UCSD-AML1 (cell line): ENCODE results near the gene FGA.
A peak's percentile ranks its signal among the peaks of the same experiment; 100 is the strongest.

Experiments
- DNase-seq: peaks from one replicate; lab custom pipeline; 2025; ENCODE audit not compliant: unreplicated experiment; lab: John Stamatoyannopoulos, UW

Gene FGA

DNA sequence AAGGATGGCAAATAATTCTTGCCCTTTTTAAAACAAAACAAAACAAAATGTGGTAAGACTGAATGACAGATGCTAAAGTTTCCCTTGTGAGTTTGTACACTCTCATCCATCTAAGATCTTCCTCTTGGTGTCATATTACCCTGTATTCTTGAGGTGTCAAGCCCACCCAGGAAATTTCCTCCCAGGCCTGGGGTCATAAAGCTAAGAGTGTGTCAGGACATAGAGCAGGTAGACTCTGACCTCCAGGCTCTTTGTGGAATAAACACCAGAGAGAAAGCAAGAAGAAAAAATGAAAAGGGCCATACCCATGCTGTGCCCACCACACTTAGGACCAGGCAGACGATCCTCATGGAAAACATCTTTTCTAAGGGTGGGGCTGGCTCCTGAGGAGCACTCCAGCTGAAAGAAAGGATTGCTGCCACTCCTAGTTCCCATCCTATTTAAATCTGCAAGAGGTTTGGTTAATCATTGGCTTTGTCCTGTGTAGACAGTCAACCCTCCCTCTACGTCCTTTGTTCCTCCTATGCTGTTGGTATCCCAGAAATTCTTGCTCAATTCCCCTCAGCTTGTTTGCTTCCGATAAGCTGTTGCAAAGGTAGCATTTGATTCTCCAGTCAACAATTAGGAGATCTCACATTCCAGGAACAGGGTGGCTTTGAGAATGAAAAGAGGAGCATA, at the start of gene FGA:
TSS of gene FGA (minus strand) at position 414 of the 678 bp plus-strand sequence. CDS start at position 359, 55 bp downstream.
- no peak for DNase-seq

DNA sequence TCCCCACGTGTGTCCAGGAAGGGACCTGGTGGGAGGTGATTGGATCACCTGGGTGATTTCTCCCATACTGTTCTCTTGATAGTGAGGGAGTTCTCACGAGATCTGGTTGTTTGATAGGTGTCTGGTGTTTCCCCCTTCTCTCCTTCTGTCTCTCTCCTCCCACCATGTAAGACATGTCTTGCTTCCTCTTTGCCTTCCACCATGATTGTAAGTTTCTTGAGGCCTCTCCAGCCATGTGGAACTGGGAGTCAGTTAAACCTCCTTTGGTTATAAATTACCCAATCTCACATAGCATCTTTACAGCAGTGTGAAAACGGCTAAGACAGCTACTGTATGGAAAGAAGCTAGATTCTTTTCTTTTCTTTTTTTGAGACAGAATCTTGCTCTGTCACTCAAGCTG, 43.5 kb upstream of the FGA start:
- DNase-seq: no peak

DNA sequence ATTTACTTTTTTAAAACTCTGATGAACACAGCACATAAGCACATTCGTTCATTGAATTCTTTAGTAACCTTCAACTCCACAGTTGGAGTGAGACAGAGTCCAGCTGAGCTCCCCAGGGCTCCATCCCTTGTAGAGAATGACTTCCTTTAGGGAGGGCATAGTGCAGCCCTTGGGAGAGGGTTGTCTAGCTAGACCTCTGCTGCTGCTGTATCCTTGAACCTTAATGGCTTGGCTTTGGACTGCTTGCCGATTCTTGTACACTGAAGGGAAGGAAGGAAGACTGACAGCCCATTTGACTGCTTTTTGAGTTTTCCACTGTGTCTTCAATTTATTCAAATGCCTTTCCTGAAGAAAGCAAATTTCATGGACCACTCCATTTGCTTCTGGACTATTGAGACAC, 41.3 kb upstream of the FGA start:
- DNase-seq: no peak

DNA sequence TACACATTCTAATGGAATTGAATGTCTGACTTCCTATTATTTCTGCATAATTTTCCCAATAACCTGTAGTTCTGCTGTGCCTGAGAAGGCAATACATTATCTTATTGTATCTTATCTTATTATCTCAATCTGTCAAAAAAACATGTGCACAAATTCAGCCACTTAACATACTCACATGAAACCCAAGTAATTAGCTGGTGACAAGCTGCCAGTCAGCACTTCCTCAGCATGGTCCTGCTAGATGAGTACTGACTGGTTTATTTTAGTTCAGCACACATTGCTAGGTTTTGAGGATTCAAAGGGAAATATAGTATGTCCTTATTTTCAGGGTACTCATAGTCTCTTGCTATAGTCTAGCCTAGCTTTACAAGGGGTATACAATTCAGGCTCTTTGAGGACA, 39.8 kb upstream of the FGA start:
- DNase-seq: no peak

DNA sequence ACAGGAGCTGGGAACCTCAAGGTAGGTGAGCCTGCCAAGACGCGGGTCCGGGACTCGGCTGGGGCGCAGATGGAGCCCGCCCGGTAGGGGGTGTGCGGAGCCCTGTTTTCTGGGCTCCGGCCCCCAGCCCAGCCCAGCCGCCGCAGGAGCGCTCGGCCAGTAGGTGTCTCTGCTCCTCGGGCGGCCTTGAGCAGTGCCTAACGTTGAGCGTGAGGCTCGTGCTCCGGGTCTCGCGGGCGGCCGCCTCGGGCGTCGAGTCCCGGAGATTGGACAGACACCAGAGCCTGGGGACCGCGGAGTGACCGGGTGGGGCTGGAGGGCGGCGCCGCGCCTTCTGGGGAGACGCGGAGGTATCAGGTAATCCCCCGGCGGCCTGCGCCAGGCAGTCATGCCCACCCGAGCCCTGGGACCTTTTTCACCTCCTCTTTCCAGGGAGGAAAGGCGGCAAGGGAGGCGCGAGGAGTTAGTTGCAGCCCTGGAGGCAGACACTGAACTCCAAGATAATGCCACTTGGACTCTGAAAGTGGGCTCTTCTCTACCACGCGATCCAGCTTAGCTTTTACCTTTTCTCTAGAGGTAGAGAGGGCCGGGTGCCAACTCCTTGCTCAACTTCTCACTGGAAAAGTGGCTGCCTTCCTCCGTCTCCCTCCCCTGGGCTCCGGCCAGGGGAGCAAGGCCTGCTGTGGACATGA, 36.4 kb upstream of the FGA start:
- peak; percentile 44 for DNase-seq

DNA sequence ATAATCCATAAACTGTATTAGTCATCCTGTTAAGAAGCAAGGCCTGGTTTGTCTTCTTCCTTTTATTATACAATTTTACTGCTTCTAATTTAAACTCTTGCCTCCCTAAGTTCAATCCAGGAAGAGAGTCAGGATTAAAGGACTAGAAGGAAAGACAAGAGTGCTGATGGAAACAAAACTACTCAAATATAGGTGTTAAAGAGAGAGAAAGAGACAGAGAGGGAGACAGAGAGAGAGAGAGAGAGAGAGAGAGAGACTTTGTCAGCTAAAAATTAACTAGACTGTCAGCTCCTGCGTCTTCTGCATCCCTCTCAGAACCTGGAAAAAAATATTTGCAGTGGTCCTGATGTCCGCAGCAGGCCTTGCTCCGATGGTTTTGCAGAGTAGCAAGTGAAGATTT, 35.4 kb upstream of the FGA start:
- no peak for DNase-seq

DNA sequence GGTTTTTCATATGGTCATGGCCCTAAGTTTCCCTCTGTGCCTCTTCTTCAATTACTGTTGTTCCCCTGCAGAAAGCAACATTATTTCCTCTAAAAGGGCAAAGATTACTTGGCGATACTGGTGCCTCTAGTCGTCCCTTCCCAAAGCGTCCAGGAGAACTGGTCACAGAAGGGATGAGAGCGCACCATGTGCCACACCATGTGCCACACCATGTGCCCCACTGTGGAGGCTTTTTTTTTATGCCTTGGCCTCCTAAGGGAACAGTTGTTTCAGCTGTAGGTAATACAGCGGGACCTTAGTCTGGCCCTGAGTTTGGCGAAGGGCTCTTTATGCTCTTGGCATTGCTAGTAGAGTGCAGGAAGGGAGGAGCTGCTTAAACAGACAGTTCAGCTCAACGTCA, 33.5 kb upstream of the FGA start:
- DNase-seq: no peak

DNA sequence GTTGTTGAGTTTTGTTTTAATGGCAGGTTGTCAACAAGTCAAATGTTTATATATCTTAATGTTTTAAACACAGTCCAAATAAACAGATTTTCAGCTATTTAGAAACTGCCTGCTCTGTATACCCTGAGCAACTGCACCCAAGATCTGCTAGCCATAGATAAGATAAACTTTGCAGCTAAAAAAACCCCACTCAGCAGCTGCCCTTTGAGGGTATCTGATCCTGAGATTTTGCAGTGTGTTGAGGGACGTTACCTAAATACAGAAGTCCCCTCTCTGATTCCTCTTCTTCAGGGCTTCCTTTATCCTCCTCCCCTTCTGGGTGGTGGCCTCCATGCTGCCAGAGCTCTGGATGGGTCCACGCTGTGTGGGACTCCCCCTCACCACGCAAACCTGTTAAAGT, 32.9 kb upstream of the FGA start:
- no peak for DNase-seq

DNA sequence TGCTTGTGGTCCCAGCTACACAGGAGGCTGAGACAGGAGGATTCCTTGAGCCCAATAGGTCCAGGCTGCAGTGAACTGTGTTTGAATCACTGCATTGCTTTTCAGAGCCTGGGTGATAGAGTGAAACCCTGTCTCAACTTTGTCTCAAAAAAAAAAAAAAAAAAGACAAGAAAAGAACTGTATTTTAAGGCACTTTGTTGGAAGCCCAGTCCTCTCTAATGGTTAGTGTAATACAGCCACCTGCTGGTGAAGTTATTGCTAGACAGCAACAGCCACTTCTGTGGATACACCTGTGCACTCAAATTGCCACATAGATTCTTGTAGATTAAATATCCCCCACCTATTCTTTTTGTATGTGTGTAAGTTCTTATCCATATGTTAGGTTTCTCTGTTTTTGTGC, 32.1 kb upstream of the FGA start:
- DNase-seq: no peak

DNA sequence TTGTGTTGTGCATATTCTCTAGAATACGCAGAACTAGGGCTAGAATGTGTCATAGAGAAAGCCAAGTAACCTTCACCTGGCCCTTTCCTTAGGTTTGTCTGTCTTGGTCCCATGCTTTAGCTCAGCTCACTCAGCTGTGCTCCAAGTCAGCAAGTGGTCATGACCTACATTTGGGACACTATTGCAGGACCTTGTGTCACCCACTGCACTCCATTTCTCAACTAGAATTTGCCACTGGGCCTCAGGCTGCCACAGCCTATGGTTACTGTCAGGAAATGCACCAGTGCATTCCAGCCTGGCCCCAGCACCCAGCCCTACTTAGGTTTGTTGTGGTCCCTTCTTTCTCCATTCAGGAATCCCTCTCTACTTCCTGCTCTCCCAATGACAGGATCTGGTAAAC, 29.6 kb upstream of the FGA start:
- DNase-seq: no peak

DNA sequence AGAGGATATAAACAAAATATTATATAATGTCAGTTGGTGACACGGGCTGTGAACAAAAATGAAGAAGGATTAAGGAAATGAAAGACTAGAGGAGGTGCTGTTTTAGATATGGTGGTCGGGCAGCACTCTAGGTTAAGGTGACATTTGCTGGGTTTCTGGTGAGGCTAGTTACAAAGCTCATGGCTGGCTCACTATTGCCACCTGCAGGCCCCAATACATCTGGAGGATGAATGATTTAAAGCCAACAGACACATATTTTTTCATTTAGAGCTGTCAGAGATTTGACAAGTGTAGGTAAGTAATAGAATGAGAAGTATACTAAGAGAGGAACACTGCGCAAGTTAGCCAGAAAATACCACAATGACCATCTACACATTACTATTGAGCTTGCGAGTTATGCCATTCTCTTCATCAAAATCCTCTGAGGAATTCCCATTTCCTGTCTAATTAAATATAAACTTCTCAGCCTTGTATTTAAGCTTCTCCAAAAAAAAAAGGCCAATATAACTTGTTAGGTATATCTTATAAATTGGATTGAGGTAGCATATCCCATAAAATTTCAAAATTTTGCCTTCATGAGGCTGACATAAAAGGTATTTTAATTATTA, 28.3 kb upstream of the FGA start:
- DNase-seq: peak; percentile 22

DNA sequence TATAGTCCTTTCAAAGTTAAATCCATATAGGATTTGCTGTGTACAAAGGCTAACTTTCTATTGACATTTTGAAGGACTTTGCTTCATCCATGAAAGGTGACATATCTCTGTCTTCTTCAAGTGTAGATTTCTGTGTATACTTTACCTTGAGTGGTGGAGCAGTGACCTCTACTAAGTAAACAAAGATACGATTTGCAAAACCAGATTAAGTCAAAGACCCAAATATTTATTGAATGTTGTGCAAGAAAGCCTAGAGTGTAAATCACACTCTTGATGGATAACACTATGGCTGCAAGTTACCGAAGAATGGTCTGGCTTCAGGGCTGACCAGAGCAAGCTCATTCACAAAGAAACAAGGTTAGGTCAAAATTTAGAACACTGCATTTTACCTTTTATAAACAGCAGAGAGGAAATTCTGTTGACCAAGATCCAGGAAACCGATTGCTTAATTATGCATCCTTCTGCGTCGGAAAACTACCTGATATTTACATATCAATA, 27.3 kb upstream of the FGA start:
- no peak for DNase-seq

DNA sequence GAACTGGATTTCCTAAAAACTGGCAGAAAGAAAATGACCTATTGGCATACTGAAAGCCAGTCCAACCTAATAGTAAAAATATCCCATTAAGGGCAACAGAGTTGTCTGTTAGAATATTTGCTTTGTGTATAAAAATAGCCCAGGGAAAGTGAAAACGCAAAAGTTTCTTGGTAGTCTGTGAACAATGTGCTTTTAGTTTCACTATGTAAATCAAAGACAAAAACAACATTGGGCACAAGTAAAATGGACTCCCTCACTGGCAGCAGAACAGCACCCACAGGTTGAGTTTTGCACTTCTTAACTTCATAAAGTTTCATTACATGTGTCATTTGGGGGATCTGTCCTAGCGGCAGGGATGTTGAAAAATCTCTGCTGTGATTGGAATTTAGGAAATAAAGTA, 26.2 kb upstream of the FGA start:
- no peak for DNase-seq

DNA sequence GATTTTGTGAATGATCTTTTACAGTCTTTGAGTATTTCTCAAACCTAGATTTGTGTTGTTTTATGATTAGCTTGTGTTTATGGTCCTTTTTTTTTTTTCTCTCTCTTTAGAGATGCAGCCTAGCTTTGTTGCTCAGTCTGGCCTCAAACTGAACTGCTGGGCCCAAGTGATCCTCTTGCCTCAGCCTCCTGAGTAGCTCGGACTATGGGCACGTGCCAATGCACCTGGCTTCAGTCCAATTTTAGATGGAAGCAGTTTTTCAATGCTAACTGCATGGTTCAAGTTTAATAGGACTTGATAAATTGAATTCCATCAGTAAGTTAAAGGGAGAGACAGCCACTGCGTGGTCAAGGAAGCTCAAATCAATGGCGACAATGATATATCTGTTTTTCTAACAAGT, 25.7 kb upstream of the FGA start:
- DNase-seq: no peak

DNA sequence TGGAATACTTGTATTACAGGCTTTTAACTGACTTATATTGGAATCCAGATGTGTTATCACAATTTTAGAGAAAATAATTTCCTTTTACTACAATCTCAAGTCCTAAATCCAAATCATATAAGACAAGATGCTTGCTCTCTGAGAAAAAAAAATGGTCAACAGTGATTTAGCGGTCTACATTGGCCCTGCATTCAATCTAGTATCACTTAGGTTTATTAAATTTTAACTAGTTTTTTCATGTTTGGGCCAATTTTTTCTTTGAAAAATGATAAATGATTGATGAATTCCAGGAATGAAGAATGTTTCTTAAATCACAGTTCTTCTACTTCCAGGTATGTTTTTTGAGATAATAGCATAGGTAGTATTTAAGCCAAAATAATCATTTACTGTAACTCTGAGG, 24.7 kb upstream of the FGA start:
- no peak for DNase-seq

DNA sequence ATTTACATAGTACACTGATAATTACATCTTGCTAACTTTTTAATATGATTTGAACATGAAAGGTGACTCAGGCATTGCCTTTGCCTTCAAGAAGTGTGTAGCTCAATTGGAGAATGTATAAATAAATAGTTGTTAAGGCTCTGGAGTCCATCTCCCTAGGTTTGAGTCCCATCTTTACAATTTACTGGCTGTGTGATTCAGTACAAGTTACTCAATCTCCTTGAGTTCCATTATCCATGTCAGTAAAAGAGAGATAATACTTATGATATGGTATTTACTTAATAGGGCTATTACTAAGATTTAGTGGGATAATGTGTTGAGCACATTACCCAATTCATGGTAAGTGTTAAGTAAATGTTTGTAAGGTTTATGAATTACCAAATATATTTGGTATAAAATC, 23.8 kb upstream of the FGA start:
- DNase-seq: no peak

DNA sequence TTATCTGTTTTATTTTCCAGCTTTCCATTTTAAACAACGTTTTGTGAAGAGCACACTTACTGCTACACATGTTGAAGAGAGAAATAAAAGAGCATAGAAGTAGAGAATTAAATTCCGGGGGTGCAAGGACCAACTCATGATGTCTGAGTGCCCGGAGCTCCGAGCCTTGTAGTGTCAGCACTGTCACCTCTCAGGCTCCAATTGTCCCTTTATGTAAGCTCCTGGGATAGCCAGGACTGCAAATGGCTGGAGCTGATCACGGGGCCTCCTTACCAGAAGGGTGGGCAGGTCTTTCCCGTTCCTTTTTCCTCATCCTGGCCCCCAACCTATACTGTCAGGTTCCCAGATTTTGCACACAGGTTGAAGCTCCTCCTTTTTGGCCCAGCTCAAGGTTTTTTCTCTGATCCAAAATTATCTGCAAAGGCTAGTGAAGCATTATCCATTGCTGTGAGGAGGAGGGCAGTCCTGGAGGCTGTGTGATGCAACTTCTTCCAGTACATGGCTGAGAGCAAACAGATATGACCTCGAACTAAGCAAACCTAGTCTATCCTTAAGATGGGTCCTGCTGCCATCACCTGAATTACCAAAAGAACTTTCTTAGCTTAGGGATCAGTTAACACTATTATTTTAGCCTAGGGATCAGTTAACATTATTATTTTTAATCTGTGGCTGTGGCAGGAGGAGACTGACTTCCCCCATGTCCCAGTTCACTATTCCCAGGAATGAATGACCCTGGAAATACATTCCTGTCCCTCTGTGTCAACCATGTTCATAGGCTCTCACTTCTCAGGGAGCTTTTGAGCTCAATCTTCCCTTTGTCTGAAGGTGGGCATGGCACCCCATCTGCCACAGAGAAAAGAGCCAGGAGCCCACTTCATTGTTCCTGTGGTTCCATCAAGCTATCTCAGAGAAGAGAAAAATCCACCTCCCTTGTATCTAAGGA, 22.2 kb upstream of the FGA start, which contains the start of gene FGG:
TSS of gene FGG (minus strand) at position 185 of the 943 bp plus-strand sequence. CDS start at position 138, 47 bp downstream.
- no peak for DNase-seq

DNA sequence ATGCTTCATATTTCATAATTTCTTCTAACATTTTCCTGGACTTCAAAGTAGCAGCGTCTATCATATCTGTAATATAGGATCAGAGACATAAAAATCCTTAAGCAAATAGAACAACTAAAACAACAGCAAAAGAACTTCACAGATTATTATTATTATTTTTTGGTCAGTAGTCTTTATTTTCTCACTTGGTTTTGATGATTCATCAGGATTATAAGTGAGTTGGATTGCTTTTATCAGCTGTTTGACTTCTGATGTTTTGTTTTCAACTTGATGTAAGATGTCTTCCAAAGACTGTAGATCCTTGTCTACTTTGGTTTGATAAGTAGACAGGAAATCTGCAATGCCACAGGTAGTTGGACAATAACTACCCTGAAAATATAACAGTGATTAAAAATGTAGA, 21.3 kb upstream of the FGA start:
- no peak for DNase-seq

DNA sequence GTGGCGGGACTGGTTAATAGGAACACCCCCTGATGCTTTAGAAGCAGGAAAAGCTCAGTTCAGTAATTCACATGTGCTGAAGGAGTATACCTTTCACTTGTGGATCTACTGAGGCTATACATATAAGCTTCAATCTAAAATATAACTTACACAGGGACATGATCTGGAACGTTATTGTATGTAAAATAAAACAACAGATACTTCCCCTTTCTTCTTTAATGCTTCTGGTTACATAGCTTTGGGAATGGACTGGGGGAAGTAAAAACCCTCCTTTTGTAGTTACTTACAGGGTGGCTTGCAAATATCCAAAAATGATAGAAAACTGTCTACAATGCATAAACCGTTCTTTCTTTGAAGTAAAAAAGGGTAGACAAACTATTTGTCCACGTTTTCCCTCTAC, 20.0 kb upstream of the FGA start:
- no peak for DNase-seq

DNA sequence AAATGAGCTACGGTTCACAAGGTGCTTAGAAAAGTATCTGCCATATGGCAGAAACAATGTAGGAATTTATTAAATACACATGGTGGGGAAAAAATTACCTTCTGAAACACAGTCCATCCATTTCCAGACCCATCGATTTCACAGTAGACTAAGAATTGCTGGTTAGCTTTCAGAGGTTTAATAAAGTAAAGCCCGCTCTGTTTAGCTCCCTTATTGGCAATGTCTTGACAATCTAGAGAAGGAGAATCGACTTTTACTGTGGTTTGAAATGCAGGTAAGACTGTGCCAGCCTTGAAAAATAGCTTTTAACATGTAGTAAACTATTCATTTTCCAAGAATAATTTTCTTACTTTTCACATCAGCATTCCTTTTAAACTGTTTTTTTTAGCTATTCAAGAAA, 19.0 kb upstream of the FGA start:
- DNase-seq: no peak
